Esophagus muscularis mucosa (tissue), 3 donors: ENCODE data around the gene DSCAM.

Experiments used
- CTCF ChIP-seq, 3 experiments: fragments of 200-600 bp in 2 of 3; fragments of 450-650 bp in 1 of 3; sonication (generic) in 2 of 3; IDR thresholded peaks; one replicate each; pipeline ENCODE4 v1.5.1; 2017 to 2019; ENCODE audit warnings: antibody characterized with exemption in 3 of 3, mild to moderate bottlenecking in 2 of 3, moderate library complexity in 1 of 3
- POLR2AphosphoS5 ChIP-seq, 2 donors: sonication (generic); formaldehyde crosslinking; IDR thresholded peaks; one replicate each; pipeline ENCODE4 v1.6.1; 2017; ENCODE audit warnings: antibody characterized with exemption in 2 of 2

GRCh38 chr21:40610345-40610744 is 236.6 kb downstream of the DSCAM start:
- TF ChIP-seq CTCF (IDR thresholded peaks at IDR 0.05) (no peak), POLR2AphosphoS5 (IDR thresholded peaks at IDR 0.05) (no peak)
